ENCODE data around the gene HOXD8. TPM values are rescaled to one million over a fixed set of nuclear protein-coding genes. Genes with fewer than 3 reads are reported as not detected.

Gene HOXD8
- total and polyA plus RNA-seq, 9 of the 15 experiments (the other 6 are each of a cell fraction or from before 2014, with no cell fraction given): 0.04 to 0.15 TPM; not detected in 7

GRCh38 chr2:176132205-176133171, 3.0 kb downstream of the HOXD8 start:
- H2AFZ ChIP-seq (ENCODE audit: low read depth, low read length): no peak overlapping the region
- TF ChIP-seq CXXC5 (CRISPR knock-in tag; IDR thresholded peaks at IDR 0.05) (peak; percentile 68), TSC22D4 (tag; IDR thresholded peaks at IDR 0.05) (no peak), ZNF507 (tag; conservative IDR thresholded peaks at IDR 0.05) (no peak), ELF2 (CRISPR knock-in tag; IDR thresholded peaks at IDR 0.05) (no peak), ZNF707 (CRISPR knock-in tag; conservative IDR thresholded peaks at IDR 0.05) (no peak), ZNF75A (CRISPR knock-in tag; IDR thresholded peaks at IDR 0.05) (no peak), BCOR (IDR thresholded peaks at IDR 0.05) (no peak), KAT2B (IDR thresholded peaks at IDR 0.05; ENCODE audit: low read depth, low read length) (no peak), RNF2 (IDR thresholded peaks at IDR 0.05) (peak; percentile 71; the same call in 1 of the 2 replicates), L3MBTL2 (IDR thresholded peaks at IDR 0.05) (no peak), CBX8 (IDR thresholded peaks at IDR 0.05; ENCODE audit: borderline replicate concordance, extremely low read depth, low read depth, low read length, poor library complexity, severe bottlenecking) (peak; percentile 92), RCOR1 (IDR thresholded peaks at IDR 0.05; ENCODE audit: borderline replicate concordance in 1 of 2, low read depth in 2 of 2, low read length in 2 of 2) (no peak)
- TF ChIP-seq, protein P1, sequence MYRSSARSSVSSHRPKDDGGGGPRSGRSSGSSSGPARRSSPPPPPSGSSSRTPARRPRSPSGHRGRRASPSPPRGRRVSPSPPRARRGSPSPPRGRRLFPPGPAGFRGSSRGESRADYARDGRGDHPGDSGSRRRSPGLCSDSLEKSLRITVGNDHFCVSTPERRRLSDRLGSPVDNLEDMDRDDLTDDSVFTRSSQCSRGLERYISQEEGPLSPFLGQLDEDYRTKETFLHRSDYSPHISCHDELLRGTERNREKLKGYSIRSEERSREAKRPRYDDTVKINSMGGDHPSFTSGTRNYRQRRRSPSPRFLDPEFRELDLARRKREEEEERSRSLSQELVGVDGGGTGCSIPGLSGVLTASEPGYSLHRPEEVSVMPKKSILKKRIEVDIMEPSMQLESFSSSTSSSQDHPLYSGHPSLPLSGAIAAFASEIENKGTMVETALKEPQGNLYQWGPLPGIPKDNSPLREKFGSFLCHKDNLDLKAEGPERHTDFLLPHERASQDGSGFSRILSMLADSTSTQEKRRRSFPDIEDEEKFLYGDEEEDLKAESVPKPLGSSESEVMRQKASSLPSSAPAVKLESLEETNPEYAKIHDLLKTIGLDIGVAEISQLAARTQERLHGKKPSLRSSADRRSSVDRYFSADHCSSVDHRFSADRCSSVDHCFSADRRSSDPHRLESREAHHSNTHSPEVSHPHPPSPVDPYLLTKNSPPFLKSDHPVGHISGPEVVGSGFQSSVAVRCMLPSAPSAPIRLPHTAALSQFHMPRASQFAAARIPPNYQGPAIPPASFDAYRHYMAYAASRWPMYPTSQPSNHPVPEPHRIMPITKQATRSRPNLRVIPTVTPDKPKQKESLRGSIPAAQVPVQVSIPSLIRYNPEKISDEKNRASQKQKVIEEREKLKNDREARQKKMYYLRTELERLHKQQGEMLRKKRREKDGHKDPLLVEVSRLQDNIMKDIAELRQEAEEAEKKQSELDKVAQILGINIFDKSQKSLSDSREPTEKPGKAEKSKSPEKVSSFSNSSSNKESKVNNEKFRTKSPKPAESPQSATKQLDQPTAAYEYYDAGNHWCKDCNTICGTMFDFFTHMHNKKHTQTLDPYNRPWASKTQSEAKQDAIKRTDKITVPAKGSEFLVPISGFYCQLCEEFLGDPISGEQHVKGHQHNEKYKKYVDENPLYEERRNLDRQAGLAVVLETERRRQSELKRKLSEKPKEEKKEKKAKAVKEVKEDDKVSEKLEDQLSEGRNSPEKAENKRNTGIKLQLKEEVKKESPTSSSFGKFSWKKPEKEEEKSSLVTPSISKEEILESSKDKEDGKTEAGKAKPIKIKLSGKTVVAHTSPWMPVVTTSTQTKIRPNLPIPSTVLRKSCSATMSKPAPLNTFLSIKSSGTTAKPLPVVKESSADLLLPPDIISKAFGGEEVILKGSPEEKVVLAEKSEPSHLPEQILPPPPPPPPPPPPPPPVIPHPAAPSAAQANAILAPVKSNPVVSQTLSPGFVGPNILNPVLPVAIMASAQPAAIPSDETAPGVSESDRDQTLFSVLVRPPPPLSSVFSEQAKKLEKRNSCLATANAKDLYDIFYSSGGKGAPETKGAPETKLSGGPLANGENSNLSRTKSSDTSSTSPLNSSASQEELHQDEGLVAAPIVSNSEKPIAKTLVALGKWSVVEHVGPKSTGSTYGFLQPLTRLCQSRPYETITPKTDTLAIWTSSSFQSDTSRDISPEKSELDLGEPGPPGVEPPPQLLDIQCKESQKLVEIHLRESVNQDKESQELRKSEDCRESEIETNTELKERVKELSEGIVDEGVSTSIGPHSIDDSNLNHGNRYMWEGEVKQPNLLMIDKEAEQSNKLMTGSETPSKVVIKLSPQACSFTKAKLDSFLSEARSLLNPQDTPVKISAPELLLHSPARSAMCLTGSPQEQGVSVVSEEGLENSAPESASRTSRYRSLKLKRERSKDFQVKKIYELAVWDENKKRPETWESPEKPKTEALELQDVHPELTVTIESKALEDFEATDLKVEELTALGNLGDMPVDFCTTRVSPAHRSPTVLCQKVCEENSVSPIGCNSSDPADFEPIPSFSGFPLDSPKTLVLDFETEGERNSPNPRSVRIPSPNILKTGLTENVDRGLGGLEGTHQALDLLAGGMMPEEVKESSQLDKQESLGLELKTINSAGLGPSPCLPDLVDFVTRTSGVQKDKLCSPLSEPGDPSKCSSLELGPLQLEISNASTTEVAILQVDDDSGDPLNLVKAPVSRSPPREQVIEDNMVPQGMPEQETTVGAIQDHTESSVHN (IDR thresholded peaks at IDR 0.05; ENCODE audit: borderline replicate concordance in 1 of 2, low read depth in 1 of 2): 0 out of 4 replicates have a peak, but pooled peaks of 1 of the 2 experiments have one; percentile 39

More at GRCh38 chr2:176132205-176133171, 3.0 kb downstream of the HOXD8 start:
- peak in 1 of 4 experiments; percentile 19 for DNase-seq (ENCODE audit: extremely low read depth in 1 of 4, low spot score in 3 of 4)
- BruUV-seq (replicated peaks): no TSS peak
- in situ Hi-C loops (cut with MboI): loop anchor here (25.0 kb wide), 2 partner anchors 680 to 1630 kb away; no protein-coding TSS in a partner anchor
- Histone ChIP-seq H3K9me1 (ENCODE audit: control insufficient read depth, insufficient read depth, low read length) (no peaks in the 10 kb centered on the region), H3K9me3 (replicated peaks; ENCODE audit: control insufficient read depth, insufficient read depth, low read depth, low read length) (no peaks in the 10 kb centered on the region), H3K27ac (ENCODE audit: extremely low read depth, low read depth, low read length) (no peak overlapping the region), H3K27me3 (ENCODE audit: control insufficient read depth in 2 of 2, insufficient read depth in 2 of 2, low read length in 2 of 2) (peaks cover 54 to 78% of the 10 kb centered on the region in 2 experiments), H3K79me2 (ENCODE audit: control insufficient read depth, insufficient read depth, low read length) (no peaks in the 10 kb centered on the region), H3K36me3 (ENCODE audit: control insufficient read depth, insufficient read depth, low read length) (no peaks in the 10 kb centered on the region), H4K20me1 (replicated peaks; ENCODE audit: control insufficient read depth, insufficient read depth, low read length) (0 out of 2 replicates have a peak, but pooled peaks cover 4% of the 10 kb centered on the region), H3K4me2 (ENCODE audit: insufficient read depth, low read length) (no peak overlapping the region), H3K4me1 (replicated peaks in 1 of 2; ENCODE audit: control insufficient read depth in 2 of 2, insufficient read depth in 2 of 2, low read length in 2 of 2) (peaks cover 0 to 27% of the 10 kb centered on the region in 2 experiments; a peak in 2 of 5 replicates), H3K9ac (ENCODE audit: insufficient read depth in 1 of 2, low read depth in 2 of 2, low read length in 2 of 2) (no peak overlapping the region), H3K4me3 (no peak overlapping the region)
- ChIA-PET POLR2A (interaction anchor here (0.6 to 2.3 kb wide), 6 partner anchors 8 to 522 kb away, joined by 3 to 5 read pairs (median 3); no protein-coding TSS in a partner anchor), CTCF (ENCODE audit: low intra/inter-chr PET ratio) (no interaction called here)
- intact Hi-C loops (cut with micrococcal nuclease): no loop called here
- ATAC-seq: no peak
- 15% methylated on average over 31 of the region's 33 CpGs for WGBS (ENCODE audit: insufficient coverage, low coverage, missing lambda C conversion rate)
- FAIRE-seq: no peak

Data from K562 (cell line).